Neural progenitor cell (in vitro differentiated cells): ENCODE data around the gene ALDH9A1.

Experiments
- CTCF ChIP-seq: fragments of 200-600 bp; sonication (generic); IDR thresholded peaks from 2 replicates; pipeline ENCODE4 v1.5.1; 2017; ENCODE audit warnings: antibody characterized with exemption, mild to moderate bottlenecking
- EZH2 ChIP-seq: fragments of 200-600 bp; sonication (generic); IDR thresholded peaks from 2 replicates; pipeline ENCODE4 v1.6.1; 2017; ENCODE audit warnings: antibody characterized with exemption, mild to moderate bottlenecking, moderate library complexity
- EZH2phosphoT487 ChIP-seq: fragments of 200-600 bp; sonication (generic); IDR thresholded peaks from 2 replicates; pipeline ENCODE4 v1.6.1; 2017; ENCODE audit warnings: antibody characterized with exemption

- TF ChIP-seq CTCF: no peak
- no peak for TF ChIP-seq EZH2
- no peak for TF ChIP-seq EZH2phosphoT487
Observed at GRCh38 chr1:165635823-165636222, 62.5 kb downstream of the ALDH9A1 start.
